Neural cell (in vitro differentiated cells): ENCODE results near the gene AVPR1B. TPM values are rescaled to one million over a fixed set of nuclear protein-coding genes. Genes with fewer than 3 reads are reported as not detected.

Source experiments
- H2AFZ ChIP-seq: fragments of 200-600, 300-800 bp; sonication (generic), shearing (Covaris generic); 2 replicates; pipeline ENCODE4 v1.6.0; 2014; ENCODE audit warnings: low read depth, mild to moderate bottlenecking, antibody characterized with exemption, low read length, moderate library complexity
- H3F3A ChIP-seq: fragments of 200-600 bp; shearing (Covaris generic); 2 replicates; pipeline ENCODE4 v1.6.1; 2016; ENCODE audit warnings: mild to moderate bottlenecking, moderate library complexity, mixed read lengths, antibody characterized with exemption, low read length; ENCODE audit not compliant: insufficient read depth, poor library complexity, severe bottlenecking
- H3K27ac ChIP-seq: fragments of 200-600, 300-800 bp; sonication (generic), shearing (Covaris generic); 2 replicates; pipeline ENCODE4 v1.5.1; 2014; ENCODE audit warnings: mild to moderate bottlenecking, low read length, moderate library complexity
- H3K27me3 ChIP-seq: fragments of 300-800, 200-600 bp; sonication (generic), shearing (Covaris generic); 2 replicates; pipeline ENCODE4 v1.6.0; 2014; ENCODE audit warnings: mild to moderate bottlenecking, low read depth, low read length, moderate library complexity; ENCODE audit not compliant: insufficient read depth
- H3K36me3 ChIP-seq: fragments of 300-800, 200-600 bp; sonication (generic), shearing (Covaris generic); 2 replicates; pipeline ENCODE4 v1.5.1; 2014; ENCODE audit warnings: mild to moderate bottlenecking, antibody characterized with exemption, low read length, moderate library complexity; ENCODE audit not compliant: insufficient read depth
- H3K4me2 ChIP-seq: fragments of 300-800, 200-600 bp; sonication (generic), shearing (Covaris generic); 2 replicates; pipeline ENCODE4 v1.6.0; 2014; ENCODE audit warnings: mild to moderate bottlenecking, low read length
- H3K4me3 ChIP-seq: fragments of 300-800, 200-600 bp; sonication (generic), shearing (Covaris generic); 2 replicates; pipeline ENCODE4 v1.5.1; 2014; ENCODE audit warnings: mild to moderate bottlenecking, low read length, moderate library complexity
- H3K79me2 ChIP-seq: fragments of 200-600 bp; shearing (Covaris generic); replicated peaks from 2 replicates; pipeline ENCODE4 v1.6.0; 2014; ENCODE audit warnings: mild to moderate bottlenecking, low read length, moderate library complexity; ENCODE audit not compliant: insufficient read depth
- H3K9ac ChIP-seq: fragments of 300-800, 200-600 bp; sonication (generic), shearing (Covaris generic); 2 replicates; pipeline ENCODE4 v1.6.1; 2016; ENCODE audit warnings: mild to moderate bottlenecking, low read length, mixed read lengths
- H3K9me2 ChIP-seq: fragments of 200-600 bp; shearing (Covaris generic); 2 replicates; pipeline ENCODE4 v1.6.1; 2016; ENCODE audit warnings: mild to moderate bottlenecking, low read length, mixed read lengths; ENCODE audit not compliant: insufficient read depth
- H3K9me3 ChIP-seq: fragments of 200-600, 300-800 bp; sonication (generic), shearing (Covaris generic); 2 replicates; pipeline ENCODE4 v1.6.1; 2016; ENCODE audit warnings: mild to moderate bottlenecking, mixed run types, low read length, moderate library complexity, mixed read lengths
- H4K20me1 ChIP-seq: fragments of 200-600 bp; shearing (Covaris generic); 2 replicates; pipeline ENCODE4 v1.6.1; 2016; ENCODE audit warnings: mild to moderate bottlenecking, mixed run types; ENCODE audit not compliant: insufficient read depth
- EP300 ChIP-seq: fragments of 450-650 bp; conservative IDR thresholded peaks from 2 replicates; pipeline ENCODE4 v1.6.1; 2014; ENCODE audit warnings: antibody characterized with exemption, mild to moderate bottlenecking, moderate library complexity; ENCODE audit not compliant: poor library complexity, severe bottlenecking
- EZH2 ChIP-seq: fragments of 200-600, 300-800 bp; shearing (Covaris generic), sonication (generic); IDR thresholded peaks from 2 replicates; pipeline ENCODE4 v1.6.1; 2014; ENCODE audit warnings: antibody characterized with exemption, low read length, borderline replicate concordance, mild to moderate bottlenecking; ENCODE audit not compliant: insufficient read depth, poor library complexity, severe bottlenecking
- MXI1 ChIP-seq: fragments of 450-650 bp; conservative IDR thresholded peaks from 2 replicates; pipeline ENCODE4 v1.6.1; 2014; ENCODE audit warnings: antibody characterized with exemption, mild to moderate bottlenecking; ENCODE audit not compliant: poor library complexity, severe bottlenecking
- POLR2AphosphoS5 ChIP-seq: IDR thresholded peaks from 2 replicates; pipeline ENCODE4 v1.6.1; 2012
- RAD21 ChIP-seq: fragments of 450-650 bp; conservative IDR thresholded peaks from 2 replicates; pipeline ENCODE4 v1.6.1; 2014; ENCODE audit warnings: antibody characterized with exemption, mild to moderate bottlenecking, moderate library complexity
- REST ChIP-seq: IDR thresholded peaks from 2 replicates; pipeline ENCODE4 v1.6.1; 2012; ENCODE audit warnings: borderline replicate concordance
- SMC3 ChIP-seq: fragments of 450-650 bp; conservative IDR thresholded peaks from 2 replicates; pipeline ENCODE4 v1.6.1; 2014; ENCODE audit warnings: antibody characterized with exemption, mild to moderate bottlenecking, moderate library complexity; ENCODE audit not compliant: poor library complexity
- TAF1 ChIP-seq: IDR thresholded peaks from 2 replicates; pipeline ENCODE4 v1.6.1; 2012; ENCODE audit warnings: low read depth
- polyA plus RNA-seq: library from polyadenylated mRNA; depleted of rRNA; stranded (reverse); fragments of >200 nt; gene quantifications from 2 replicates; pipeline ENCODE4 v1.2.3, GENCODE V29; 2014
- TF ChIP-seq, protein P1 (sequence below): fragments of 450-650 bp; IDR thresholded peaks from 2 replicates; pipeline ENCODE4 v1.5.1; 2014; ENCODE audit warnings: antibody characterized with exemption, mild to moderate bottlenecking, moderate library complexity; ENCODE audit not compliant: poor library complexity, severe bottlenecking

AVPR1B gene
- polyA plus RNA-seq, 1 donor from 2014 or later = not detected

- Histone ChIP-seq H3K27me3 (no peaks in the 10 kb centered on the region), H3K9ac (no peak overlapping the region), H4K20me1 (no peaks in the 10 kb centered on the region), H3K9me2 (no peaks in the 10 kb centered on the region), H3K4me2 (no peak overlapping the region), H2AFZ (no peak overlapping the region), H3K36me3 (no peaks in the 10 kb centered on the region), H3K9me3 (no peaks in the 10 kb centered on the region), H3K4me3 (no peak overlapping the region), H3F3A (no peaks in the 10 kb centered on the region), H3K27ac (no peak overlapping the region), H3K79me2 (no peaks in the 10 kb centered on the region)
- TF ChIP-seq SMC3 (no peak), EP300 (no peak), POLR2AphosphoS5 (no peak)
Observed at GRCh38 chr1:206067486-206068227, 49.5 kb downstream of the AVPR1B start.

GRCh38 chr1:206066479-206067171 lies 50.6 kb downstream of the AVPR1B start:
- no peak for TF ChIP-seq RAD21
- no peak for TF ChIP-seq POLR2AphosphoS5
- TF ChIP-seq EZH2 = no peak
- no peak for TF ChIP-seq SMC3
- TF ChIP-seq EP300 = no peak
- no peak for TF ChIP-seq MXI1
- TF ChIP-seq REST = no peak
- TF ChIP-seq, protein P1, sequence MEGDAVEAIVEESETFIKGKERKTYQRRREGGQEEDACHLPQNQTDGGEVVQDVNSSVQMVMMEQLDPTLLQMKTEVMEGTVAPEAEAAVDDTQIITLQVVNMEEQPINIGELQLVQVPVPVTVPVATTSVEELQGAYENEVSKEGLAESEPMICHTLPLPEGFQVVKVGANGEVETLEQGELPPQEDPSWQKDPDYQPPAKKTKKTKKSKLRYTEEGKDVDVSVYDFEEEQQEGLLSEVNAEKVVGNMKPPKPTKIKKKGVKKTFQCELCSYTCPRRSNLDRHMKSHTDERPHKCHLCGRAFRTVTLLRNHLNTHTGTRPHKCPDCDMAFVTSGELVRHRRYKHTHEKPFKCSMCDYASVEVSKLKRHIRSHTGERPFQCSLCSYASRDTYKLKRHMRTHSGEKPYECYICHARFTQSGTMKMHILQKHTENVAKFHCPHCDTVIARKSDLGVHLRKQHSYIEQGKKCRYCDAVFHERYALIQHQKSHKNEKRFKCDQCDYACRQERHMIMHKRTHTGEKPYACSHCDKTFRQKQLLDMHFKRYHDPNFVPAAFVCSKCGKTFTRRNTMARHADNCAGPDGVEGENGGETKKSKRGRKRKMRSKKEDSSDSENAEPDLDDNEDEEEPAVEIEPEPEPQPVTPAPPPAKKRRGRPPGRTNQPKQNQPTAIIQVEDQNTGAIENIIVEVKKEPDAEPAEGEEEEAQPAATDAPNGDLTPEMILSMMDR = no peak
- TF ChIP-seq TAF1 = no peak

More at GRCh38 chr1:206066479-206067171, 50.6 kb downstream of the AVPR1B start:
- no peak overlapping the region for H3K4me2 ChIP-seq
- H3K27me3 ChIP-seq = no peaks in the 10 kb centered on the region
- no peaks in the 10 kb centered on the region for H3K9me2 ChIP-seq
- H3K79me2 ChIP-seq = no peaks in the 10 kb centered on the region
- no peaks in the 10 kb centered on the region for H3K9me3 ChIP-seq
- H3K36me3 ChIP-seq = no peaks in the 10 kb centered on the region
- H3K4me3 ChIP-seq = no peak overlapping the region
- no peaks in the 10 kb centered on the region for H4K20me1 ChIP-seq
- H2AFZ ChIP-seq = no peak overlapping the region
- no peaks in the 10 kb centered on the region for H3F3A ChIP-seq
- H3K27ac ChIP-seq = no peak overlapping the region
- H3K9ac ChIP-seq = no peak overlapping the region
